Cortex of kidney (tissue), 1 donor: Measurements from ENCODE around the gene ICE1.
"Not testable (repeated sequence)": the region's sequence is repeated elsewhere in the genome, so short reads cannot be mapped to it uniquely, and the experiment has no call there.

Experiments used
- DNase-seq: peaks from one replicate; lab custom pipeline; 2025; lab: John Stamatoyannopoulos, UW

The ICE1 gene

GRCh38 chr5:5437227-5438172 lies 15.0 kb downstream of the ICE1 start:
- DNase-seq = no peak

GRCh38 chr5:5451863-5452262 lies 29.4 kb downstream of the ICE1 start:
- DNase-seq = no peak

- DNase-seq = no peak
These were observed 30.7 kb downstream of the ICE1 start for GRCh38 chr5:5453131-5453530.

GRCh38 chr5:5454391-5454790 lies 31.9 kb downstream of the ICE1 start:
- no peak for DNase-seq

- no peak for DNase-seq
These were observed 34.4 kb downstream of the ICE1 start for GRCh38 chr5:5456858-5457257.

GRCh38 chr5:5460311-5460710 lies 37.8 kb downstream of the ICE1 start:
- no peak for DNase-seq

- no peak for DNase-seq
These were observed 38.5 kb downstream of the ICE1 start for GRCh38 chr5:5461012-5461411.

GRCh38 chr5:5464036-5464715 lies 41.7 kb downstream of the ICE1 start:
- no peak for DNase-seq

GRCh38 chr5:5466227-5466626 lies 43.8 kb downstream of the ICE1 start:
- no peak for DNase-seq

- no peak for DNase-seq
These were observed 45.3 kb downstream of the ICE1 start for GRCh38 chr5:5467737-5468136.

- DNase-seq = no peak
These were observed 48.5 kb downstream of the ICE1 start for GRCh38 chr5:5470933-5471332.

GRCh38 chr5:5473226-5473625 lies 50.7 kb downstream of the ICE1 start:
- no peak for DNase-seq

GRCh38 chr5:5474961-5475360 lies 52.5 kb downstream of the ICE1 start:
- no peak for DNase-seq

- no peak for DNase-seq
These were observed 53.5 kb downstream of the ICE1 start for GRCh38 chr5:5475975-5476374.

- not testable (repeated sequence) for DNase-seq
These were observed 57.1 kb downstream of the ICE1 start for GRCh38 chr5:5479578-5479977.

- no peak for DNase-seq
These were observed 58.1 kb downstream of the ICE1 start for GRCh38 chr5:5480481-5481111.

- DNase-seq = no peak
These were observed 58.7 kb downstream of the ICE1 start for GRCh38 chr5:5481206-5481605.

GRCh38 chr5:5481633-5482032 lies 59.2 kb downstream of the ICE1 start:
- DNase-seq = no peak

- no peak for DNase-seq
These were observed 60.9 kb downstream of the ICE1 start for GRCh38 chr5:5483350-5483749.

GRCh38 chr5:5483880-5484598 lies 61.6 kb downstream of the ICE1 start:
- DNase-seq = no peak

- DNase-seq = no peak
These were observed 63.6 kb downstream of the ICE1 start for GRCh38 chr5:5486122-5486521.
